K562 (cell line): ENCODE data around the gene CDCA4. TPM values are rescaled to one million over a fixed set of nuclear protein-coding genes. Genes with fewer than 3 reads are reported as not detected.

ENCODE experiments used
- CEBPZ ChIP-seq: fragments of 150-350 bp; IDR thresholded peaks from 2 replicates; pipeline ENCODE4 v1.6.1; 2014; ENCODE audit warnings: low read depth, mild to moderate bottlenecking, low read length, borderline replicate concordance
- CUX1 ChIP-seq: fragments of 200-800 bp; sonication (Bioruptor generic); IDR thresholded peaks from 2 replicates; pipeline ENCODE4 v1.6.1; 2016; ENCODE audit warnings: missing genetic modification characterization, missing compliant biosample characterization
- ERF ChIP-seq: fragments of 450-650 bp; formaldehyde crosslinking; IDR thresholded peaks from 2 replicates; pipeline ENCODE4 v1.4.0; 2020; ENCODE audit warnings: mild to moderate bottlenecking, mixed read lengths
- GTF3C2 ChIP-seq: IDR thresholded peaks from 3 replicates; pipeline ENCODE4 v1.6.1; 2011; ENCODE audit warnings: borderline replicate concordance, mild to moderate bottlenecking, moderate library complexity; ENCODE audit not compliant: insufficient read length; ENCODE audit errors: extremely low read depth
- HCFC1 ChIP-seq: IDR thresholded peaks from 2 replicates; pipeline ENCODE4 v1.6.1; 2012; ENCODE audit warnings: low read depth, low read length, improper control_type of control experiment
- HNRNPLL ChIP-seq: fragments of 200-400 bp; formaldehyde crosslinking; IDR thresholded peaks from 2 replicates; pipeline ENCODE4 v1.6.1; 2017; ENCODE audit warnings: low read length, low read depth, mild to moderate bottlenecking; ENCODE audit not compliant: poor library complexity, severe bottlenecking
- KLF1 ChIP-seq: fragments of 450-650 bp; IDR thresholded peaks from 2 replicates; pipeline ENCODE4 v1.6.1; 2016; ENCODE audit warnings: missing genetic modification characterization, missing compliant biosample characterization
- MCM2 ChIP-seq: fragments of 450-650 bp; IDR thresholded peaks from 2 replicates; pipeline ENCODE4 v1.6.1; 2017; ENCODE audit warnings: low read depth, mild to moderate bottlenecking
- MEF2D ChIP-seq: conservative IDR thresholded peaks from 2 replicates; pipeline ENCODE4 v1.6.1; 2016; ENCODE audit warnings: low read depth, missing genetic modification characterization, missing compliant biosample characterization
- SP1 ChIP-seq: sonication (generic); formaldehyde crosslinking; IDR thresholded peaks from 2 replicates; pipeline ENCODE4 v1.8.1; 2022; ENCODE audit warnings: mild to moderate bottlenecking, missing genetic modification reagents
- STAG1 ChIP-seq: sonication (generic); formaldehyde crosslinking; IDR thresholded peaks from 2 replicates; pipeline ENCODE4 v1.5.0; 2020; ENCODE audit warnings: missing genetic modification reagents, borderline replicate concordance
- STAT5A ChIP-seq: IDR thresholded peaks from 2 replicates; pipeline ENCODE4 v1.6.1; 2012; ENCODE audit warnings: low read length, inconsistent platforms, borderline replicate concordance
- TOE1 ChIP-seq, 2 experiments: fragments of 450-650 bp in 1 of 2; sonication (generic) in 1 of 2; formaldehyde crosslinking in 1 of 2; IDR thresholded peaks; 2 replicates each; pipeline versions ENCODE4 v1.7.1 to v1.8.0; 2016 to 2022; ENCODE audit warnings: borderline replicate concordance in 2 of 2, mild to moderate bottlenecking in 2 of 2, antibody characterized with exemption in 1 of 2, inconsistent platforms in 1 of 2, low read depth in 1 of 2, missing genetic modification reagents in 1 of 2, moderate library complexity in 1 of 2
- ZNF282 ChIP-seq: sonication (generic); formaldehyde crosslinking; IDR thresholded peaks from 2 replicates; pipeline ENCODE4 v1.8.1; 2023; ENCODE audit warnings: missing genetic modification reagents
- ZNF586 ChIP-seq: fragments of 450-650 bp; formaldehyde crosslinking; conservative IDR thresholded peaks from 2 replicates; pipeline ENCODE4 v1.4.0; 2020; ENCODE audit warnings: mild to moderate bottlenecking, moderate library complexity
- polyA plus RNA-seq, 8 experiments: library from polyadenylated mRNA; depleted of rRNA in 4 of 8; stranded (reverse) in 5 of 8; unstranded in 3 of 8; fragments of >200 nt; fragmentation: Nextera tagmentation in 2 of 8; fragmentation: Illumina TruSeq in 1 of 8; extraction: Ambion mirVana in 2 of 8; extraction: Trizol in 1 of 8; gene quantifications; 2 replicates each; pipeline versions ENCODE4 v1.2.1 to v1.2.3, GENCODE V29; 2011 to 2014; ENCODE audit warnings: inconsistent platforms in 1 of 8, missing spikeins in 1 of 8
- total RNA-seq, 7 experiments: library from RNA; depleted of rRNA in 6 of 7; stranded (reverse); fragments of >200 nt in 6 of 7; fragmentation: Illumina TruSeq in 2 of 7; extraction: Trizol in 2 of 7; gene quantifications; 2 replicates each; pipeline versions ENCODE4 v1.2.1 to v1.2.3, GENCODE V29; 2011 to 2021; ENCODE audit warnings: low replicate concordance in 1 of 7

Gene CDCA4
- total and polyA plus RNA-seq, 9 of the 15 experiments (the other 6 are each of a cell fraction or from before 2014, with no cell fraction given) = 6.6 to 44.2 (median 23.0) TPM

GRCh38 chr14:105020815-105021655, at the start of gene CDCA4 (continued):
- TF ChIP-seq CEBPZ (no peak), ZNF586 (CRISPR knock-in tag) (no peak), SP1 (0 out of 2 replicates have a peak, but pooled peaks have one; percentile 12), ZNF282 (CRISPR knock-in tag) (no peak), MEF2D (tag) (no peak), MCM2 (no peak), STAG1 (CRISPR knock-in tag) (no peak), HCFC1 (peak; percentile 24; the same call in 1 of the 2 replicates), TOE1 (IDR thresholded peaks at IDR 0.05; ENCODE audit: borderline replicate concordance) (no peak), TOE1 (CRISPR knock-in tag; IDR thresholded peaks at IDR 0.05; ENCODE audit: borderline replicate concordance, low read depth) (no peak), KLF1 (tag) (no peak), HNRNPLL (peak; percentile 39), GTF3C2 (no peak), CUX1 (no peak), ERF (CRISPR knock-in tag) (no peak), STAT5A (no peak)
